ENCODE results near the gene SLC1A1.

SLC1A1 gene

GRCh38 chr9:4486176-4486575, 4.1 kb upstream of the SLC1A1 start:
- Histone ChIP-seq H3K4me3 (ENCODE audit: insufficient read depth in 1 of 2, low read depth in 1 of 2, low read length in 2 of 2) (no peak overlapping the region), H3K27me3 (ENCODE audit: control insufficient read depth in 1 of 2, insufficient read depth in 1 of 2, low read length in 2 of 2) (no peaks in the 10 kb centered on the region), H3K18ac (ENCODE audit: low read depth in 1 of 2, low read length in 2 of 2) (no peak overlapping the region), H2BK120ac (ENCODE audit: low read depth, low read length) (no peak overlapping the region), H3K27ac (ENCODE audit: low read length, poor library complexity, severe bottlenecking) (no peak overlapping the region), H2AK5ac (ENCODE audit: low read length, severe bottlenecking) (no peak overlapping the region), H2BK5ac (ENCODE audit: low read depth, low read length, poor library complexity, severe bottlenecking) (no peak overlapping the region), H2BK12ac (ENCODE audit: low read length in 2 of 2) (no peak overlapping the region), H3K23ac (ENCODE audit: low read length in 2 of 2) (no peak overlapping the region), H3K4ac (ENCODE audit: low read depth in 1 of 2, low read length in 2 of 2) (no peak overlapping the region), H4K8ac (ENCODE audit: low read length) (no peak overlapping the region), H4K91ac (ENCODE audit: low read length) (no peak overlapping the region), H3K4me1 (ENCODE audit: control insufficient read depth, insufficient read depth, low read depth, low read length) (peaks cover 7% of the 10 kb centered on the region), H2BK15ac (ENCODE audit: low read depth, poor library complexity, severe bottlenecking) (no peak overlapping the region), H3K9ac (ENCODE audit: low read length) (no peak overlapping the region), H3K14ac (ENCODE audit: low read length in 2 of 2) (no peak overlapping the region), H3K9me3 (ENCODE audit: control insufficient read depth, low read length) (no peaks in the 10 kb centered on the region), H3K36me3 (ENCODE audit: control insufficient read depth in 1 of 2, insufficient read depth in 2 of 2, low read depth in 1 of 2, low read length in 2 of 2) (no peaks in the 10 kb centered on the region), H3K4me2 (ENCODE audit: low read length, poor library complexity, severe bottlenecking) (no peak overlapping the region), H2AFZ (ENCODE audit: low read depth, low read length) (no peak overlapping the region), H3K79me1 (replicated peaks; ENCODE audit: low read length, poor library complexity, severe bottlenecking) (peaks cover 8% of the 10 kb centered on the region)
- no peak for DNase-seq
- 92% methylated on average over 2 of the region's 2 CpGs for WGBS

- Histone ChIP-seq H3K9me3 (ENCODE audit: control insufficient read depth, low read length) (no peaks in the 10 kb centered on the region), H2BK12ac (ENCODE audit: low read length in 2 of 2) (no peak overlapping the region), H3K79me1 (replicated peaks; ENCODE audit: low read length, poor library complexity, severe bottlenecking) (peaks cover 13% of the 10 kb centered on the region), H3K4me2 (ENCODE audit: low read length, poor library complexity, severe bottlenecking) (peak overlapping the region; percentile 94), H3K18ac (ENCODE audit: low read depth in 1 of 2, low read length in 2 of 2) (no peak overlapping the region), H2BK120ac (ENCODE audit: low read depth, low read length) (no peak overlapping the region), H3K23ac (ENCODE audit: low read length in 2 of 2) (no peak overlapping the region), H3K27ac (ENCODE audit: low read length, poor library complexity, severe bottlenecking) (peak overlapping the region; percentile 51), H3K4ac (ENCODE audit: low read depth in 1 of 2, low read length in 2 of 2) (no peak overlapping the region), H3K9ac (ENCODE audit: low read length) (peak overlapping the region; percentile 87), H2AFZ (ENCODE audit: low read depth, low read length) (peak overlapping the region; percentile 93), H4K8ac (ENCODE audit: low read length) (no peak overlapping the region), H2BK15ac (ENCODE audit: low read depth, poor library complexity, severe bottlenecking) (no peak overlapping the region), H2BK5ac (ENCODE audit: low read depth, low read length, poor library complexity, severe bottlenecking) (no peak overlapping the region), H3K36me3 (ENCODE audit: control insufficient read depth in 1 of 2, insufficient read depth in 2 of 2, low read depth in 1 of 2, low read length in 2 of 2) (no peaks in the 10 kb centered on the region), H3K27me3 (ENCODE audit: control insufficient read depth in 1 of 2, insufficient read depth in 1 of 2, low read length in 2 of 2) (no peaks in the 10 kb centered on the region), H2AK5ac (ENCODE audit: low read length, severe bottlenecking) (no peak overlapping the region), H3K4me3 (ENCODE audit: insufficient read depth in 1 of 2, low read depth in 1 of 2, low read length in 2 of 2) (peak overlapping the region; percentile 92 to 99), H3K14ac (ENCODE audit: low read length in 2 of 2) (no peak overlapping the region), H3K4me1 (ENCODE audit: control insufficient read depth, insufficient read depth, low read depth, low read length) (peaks cover 12% of the 10 kb centered on the region), H4K91ac (ENCODE audit: low read length) (no peak overlapping the region)
- no peak for DNase-seq
- under 1% methylated on average over 7 of the region's 8 CpGs for WGBS
Measured at GRCh38 chr9:4489562-4489918, 728 bp upstream of the SLC1A1 start.

- no peaks in the 10 kb centered on the region for H3K27me3 ChIP-seq (ENCODE audit: control insufficient read depth in 1 of 2, insufficient read depth in 1 of 2, low read length in 2 of 2)
- WGBS = 3% methylated on average over 45 of the region's 52 CpGs
Measured at GRCh38 chr9:4490705-4491625, 697 bp downstream of the SLC1A1 start.

GRCh38 chr9:4491626-4491975, 1.3 kb downstream of the SLC1A1 start:
- Histone ChIP-seq H2AK5ac (ENCODE audit: low read length, severe bottlenecking) (no peak overlapping the region), H2BK120ac (ENCODE audit: low read depth, low read length) (no peak overlapping the region), H2BK12ac (ENCODE audit: low read length in 2 of 2) (no peak overlapping the region), H2BK5ac (ENCODE audit: low read depth, low read length, poor library complexity, severe bottlenecking) (no peak overlapping the region), H2BK15ac (ENCODE audit: low read depth, poor library complexity, severe bottlenecking) (no peak overlapping the region), H3K23ac (ENCODE audit: low read length in 2 of 2) (no peak overlapping the region), H3K4me3 (ENCODE audit: insufficient read depth in 1 of 2, low read depth in 1 of 2, low read length in 2 of 2) (peak overlapping the region; percentile 49 to 92), H3K27me3 (ENCODE audit: control insufficient read depth in 1 of 2, insufficient read depth in 1 of 2, low read length in 2 of 2) (no peaks in the 10 kb centered on the region), H3K4ac (ENCODE audit: low read depth in 1 of 2, low read length in 2 of 2) (no peak overlapping the region), H3K9ac (ENCODE audit: low read length) (peak overlapping the region; percentile 87), H3K18ac (ENCODE audit: low read depth in 1 of 2, low read length in 2 of 2) (no peak overlapping the region), H3K36me3 (ENCODE audit: control insufficient read depth in 1 of 2, insufficient read depth in 2 of 2, low read depth in 1 of 2, low read length in 2 of 2) (peaks cover 0 to 5% of the 10 kb centered on the region in 2 experiments), H4K91ac (ENCODE audit: low read length) (no peak overlapping the region), H2AFZ (ENCODE audit: low read depth, low read length) (no peak overlapping the region), H4K8ac (ENCODE audit: low read length) (no peak overlapping the region), H3K4me1 (ENCODE audit: control insufficient read depth, insufficient read depth, low read depth, low read length) (peaks cover 21% of the 10 kb centered on the region), H3K79me1 (replicated peaks; ENCODE audit: low read length, poor library complexity, severe bottlenecking) (peaks cover 20% of the 10 kb centered on the region), H3K14ac (ENCODE audit: low read length in 2 of 2) (no peak overlapping the region), H3K9me3 (ENCODE audit: control insufficient read depth, low read length) (no peaks in the 10 kb centered on the region), H3K27ac (ENCODE audit: low read length, poor library complexity, severe bottlenecking) (peak overlapping the region; percentile 24), H3K4me2 (ENCODE audit: low read length, poor library complexity, severe bottlenecking) (peak overlapping the region; percentile 94)
- WGBS = 17% methylated on average over 6 of the region's 7 CpGs
- DNase-seq = no peak

More at GRCh38 chr9:4490705-4491625, 697 bp downstream of the SLC1A1 start:
- peak overlapping the region; percentile 10 for H4K8ac ChIP-seq (ENCODE audit: low read length)
- H3K4ac ChIP-seq (ENCODE audit: low read depth in 1 of 2, low read length in 2 of 2) = peak overlapping the region in 1 of 2 experiments; percentile 58
- H3K36me3 ChIP-seq (ENCODE audit: control insufficient read depth in 1 of 2, insufficient read depth in 2 of 2, low read depth in 1 of 2, low read length in 2 of 2) = peaks cover 0 to 4% of the 10 kb centered on the region in 2 experiments
- peak overlapping the region; percentile 92 to 99 for H3K4me3 ChIP-seq (ENCODE audit: insufficient read depth in 1 of 2, low read depth in 1 of 2, low read length in 2 of 2)
- H4K91ac ChIP-seq (ENCODE audit: low read length) = no peak overlapping the region
- DNase-seq = peak; percentile 16
- H3K14ac ChIP-seq (ENCODE audit: low read length in 2 of 2) = peak overlapping the region in 1 of 2 experiments; percentile 97
- peak overlapping the region; percentile 87 for H3K9ac ChIP-seq (ENCODE audit: low read length)
- no peaks in the 10 kb centered on the region for H3K9me3 ChIP-seq (ENCODE audit: control insufficient read depth, low read length)
- peak overlapping the region in 1 of 2 experiments; percentile 55 for H2BK12ac ChIP-seq (ENCODE audit: low read length in 2 of 2)
- peak overlapping the region in 1 of 2 experiments; percentile 78 for H3K18ac ChIP-seq (ENCODE audit: low read depth in 1 of 2, low read length in 2 of 2)
- peak overlapping the region; percentile 43 for H3K27ac ChIP-seq (ENCODE audit: low read length, poor library complexity, severe bottlenecking)
- peak overlapping the region; percentile 93 for H2AFZ ChIP-seq (ENCODE audit: low read depth, low read length)
- peaks cover 17% of the 10 kb centered on the region for H3K79me1 ChIP-seq (replicated peaks; ENCODE audit: low read length, poor library complexity, severe bottlenecking)
- H2BK120ac ChIP-seq (ENCODE audit: low read depth, low read length) = no peak overlapping the region
- H2BK5ac ChIP-seq (ENCODE audit: low read depth, low read length, poor library complexity, severe bottlenecking) = peak overlapping the region; percentile 37
- H2AK5ac ChIP-seq (ENCODE audit: low read length, severe bottlenecking) = peak overlapping the region; percentile 72
- no peak overlapping the region for H2BK15ac ChIP-seq (ENCODE audit: low read depth, poor library complexity, severe bottlenecking)
- H3K4me1 ChIP-seq (ENCODE audit: control insufficient read depth, insufficient read depth, low read depth, low read length) = peaks cover 20% of the 10 kb centered on the region
- H3K23ac ChIP-seq (ENCODE audit: low read length in 2 of 2) = peak overlapping the region in 1 of 2 experiments; percentile 96
- peak overlapping the region; percentile 94 for H3K4me2 ChIP-seq (ENCODE audit: low read length, poor library complexity, severe bottlenecking)

Measured in mesenchymal stem cell (in vitro differentiated cells and primary cell).